HG02981 (cell line): ENCODE data around the gene KIAA1549.
"Not testable (repeated sequence)": the region's sequence is repeated elsewhere in the genome, so short reads cannot be mapped to it uniquely, and the experiment has no call there.

Source experiments
- ATAC-seq: cut with Tn5 transposase; IDR thresholded peaks from one replicate; pipeline ENCODE4 v1.9.1; 2021; ENCODE audit warnings: mild to moderate bottlenecking, moderate library complexity; ENCODE audit not compliant: unreplicated experiment

The KIAA1549 gene

DNA sequence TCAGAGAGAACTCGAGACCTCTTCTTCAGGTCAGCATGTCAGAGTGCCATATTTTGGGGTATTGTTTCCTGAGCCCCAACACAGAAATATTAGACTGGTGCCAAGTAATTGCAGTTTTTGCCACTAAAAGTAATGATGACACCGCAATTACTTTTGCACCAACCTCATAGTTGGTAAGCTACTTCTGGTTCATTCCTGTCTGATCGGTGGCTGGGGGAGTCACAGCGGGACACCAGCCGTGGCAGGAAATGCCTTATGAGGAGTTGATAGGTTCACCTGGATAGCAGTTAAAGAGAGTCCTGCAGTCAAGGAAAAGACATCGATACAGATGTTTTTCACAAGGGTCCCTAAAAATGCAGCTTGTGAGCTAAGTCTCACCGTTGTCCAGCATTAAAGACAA lies 159.3 kb downstream of the KIAA1549 start:
- ATAC-seq: no peak

DNA sequence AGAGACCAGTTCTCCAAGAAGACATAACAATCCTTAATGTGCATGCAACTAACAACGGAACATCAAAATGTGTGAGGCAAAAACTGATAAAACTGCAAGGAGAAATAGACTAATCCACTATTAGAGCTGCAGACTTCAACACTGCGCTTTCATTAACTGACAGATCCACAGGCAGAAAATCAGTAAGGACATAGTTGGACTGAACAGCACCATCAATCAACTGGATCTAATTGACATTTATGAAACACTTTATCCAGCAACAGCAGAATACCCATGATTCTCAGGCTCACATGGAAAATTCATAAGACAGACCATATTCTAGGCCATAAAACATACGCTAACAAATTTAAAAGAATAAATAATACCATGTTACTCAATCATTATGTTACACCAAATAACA lies 161.6 kb downstream of the KIAA1549 start:
- no peak for ATAC-seq

DNA sequence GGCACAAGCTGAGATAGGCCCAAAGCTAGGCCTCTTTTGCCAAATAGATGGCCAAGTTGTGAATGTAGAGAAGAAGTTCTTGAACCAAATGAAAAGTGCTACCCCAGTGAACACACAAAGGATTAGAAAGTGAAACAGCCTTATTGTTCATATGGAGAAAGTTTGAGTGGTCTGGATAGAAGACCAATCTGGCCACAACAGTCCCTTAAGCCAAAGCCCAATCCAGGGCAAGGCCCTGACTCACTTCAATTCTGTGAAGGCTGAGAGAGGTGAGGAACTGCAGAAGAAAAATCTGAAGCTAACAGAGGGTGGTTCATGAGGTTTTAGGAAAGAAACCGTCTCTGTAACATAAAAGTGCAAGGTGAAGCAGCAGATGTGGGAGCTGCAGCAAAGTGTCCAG lies 164.5 kb downstream of the KIAA1549 start:
- ATAC-seq: no peak

DNA sequence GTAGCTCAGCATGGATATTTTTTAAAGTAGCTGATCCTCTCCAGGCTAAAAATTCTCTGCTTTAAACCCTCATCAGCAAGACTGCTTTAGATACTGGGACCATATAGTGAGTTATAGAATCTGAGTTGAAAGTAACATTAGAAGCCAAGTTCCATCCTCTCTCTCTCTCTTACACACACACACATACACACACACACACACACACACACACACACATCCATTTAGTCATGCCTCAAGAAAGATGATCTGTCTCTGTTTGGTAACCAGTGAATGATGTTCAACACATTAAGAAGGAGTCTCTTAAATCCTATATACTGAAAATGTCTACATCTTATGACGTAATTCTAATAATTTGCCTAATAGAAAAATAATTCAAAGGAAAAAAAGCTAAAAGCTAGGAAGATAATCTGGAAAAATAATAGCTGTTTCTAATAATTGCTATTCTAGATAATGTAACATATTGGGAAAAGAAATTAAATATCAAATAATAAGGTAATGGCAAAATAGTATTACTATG lies 166.3 kb downstream of the KIAA1549 start:
- no peak for ATAC-seq

DNA sequence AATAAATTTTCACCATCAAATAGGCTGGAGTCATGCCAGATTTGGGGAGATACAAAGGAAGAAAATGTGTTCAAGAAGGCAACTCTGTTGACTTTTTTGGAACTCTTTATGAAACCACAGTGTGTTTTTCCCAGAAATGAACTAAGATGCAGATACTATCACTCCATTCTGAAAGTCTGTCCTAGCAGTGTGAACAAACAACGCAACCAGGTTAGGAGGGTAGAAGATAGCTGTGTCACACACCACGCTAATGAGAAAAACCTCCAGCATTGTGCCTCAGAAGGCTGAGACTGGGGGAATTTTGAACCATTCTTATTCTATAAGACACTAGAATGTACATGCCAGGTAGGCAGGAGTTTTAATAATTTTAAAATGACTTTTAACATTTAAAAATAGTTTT lies 167.2 kb downstream of the KIAA1549 start:
- no peak for ATAC-seq

DNA sequence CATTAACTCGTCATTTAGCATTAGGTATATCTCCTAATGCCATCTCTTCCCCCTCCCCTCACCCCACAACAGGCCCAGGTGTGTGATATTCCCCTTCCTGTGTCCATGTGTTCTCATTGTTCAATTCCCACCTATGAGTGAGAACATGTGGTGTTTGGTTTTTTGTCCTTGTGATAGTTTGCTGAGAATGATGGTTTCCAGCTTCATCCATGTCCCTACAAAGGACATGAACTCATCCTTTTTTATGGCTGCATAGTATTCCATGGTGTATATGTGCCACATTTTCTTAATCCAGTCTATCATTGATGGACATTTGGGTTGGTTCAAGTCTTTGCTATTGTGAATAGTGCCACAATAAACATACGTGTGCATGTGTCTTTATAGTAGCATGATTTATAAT lies 169.9 kb downstream of the KIAA1549 start:
- not testable (repeated sequence) for ATAC-seq

DNA sequence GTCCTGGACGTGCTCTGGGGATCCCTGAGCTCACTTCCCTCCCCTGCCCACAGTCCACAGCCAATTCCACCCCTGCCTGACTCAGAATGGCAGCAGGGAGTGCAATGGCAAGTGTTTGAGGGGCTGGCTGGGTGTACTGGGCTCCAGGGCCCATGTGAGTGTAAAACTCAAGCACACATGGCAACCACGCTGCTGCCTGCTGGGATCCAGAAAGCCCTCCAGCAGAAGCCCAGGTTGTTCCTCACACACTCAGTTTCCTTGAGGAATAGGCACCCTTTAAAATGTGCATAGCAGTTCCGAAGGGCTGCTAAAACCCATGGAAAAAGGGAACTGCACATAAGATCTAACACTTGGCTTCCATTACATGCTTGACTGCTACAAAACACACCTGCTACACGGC lies 171.8 kb downstream of the KIAA1549 start:
- ATAC-seq: no peak

DNA sequence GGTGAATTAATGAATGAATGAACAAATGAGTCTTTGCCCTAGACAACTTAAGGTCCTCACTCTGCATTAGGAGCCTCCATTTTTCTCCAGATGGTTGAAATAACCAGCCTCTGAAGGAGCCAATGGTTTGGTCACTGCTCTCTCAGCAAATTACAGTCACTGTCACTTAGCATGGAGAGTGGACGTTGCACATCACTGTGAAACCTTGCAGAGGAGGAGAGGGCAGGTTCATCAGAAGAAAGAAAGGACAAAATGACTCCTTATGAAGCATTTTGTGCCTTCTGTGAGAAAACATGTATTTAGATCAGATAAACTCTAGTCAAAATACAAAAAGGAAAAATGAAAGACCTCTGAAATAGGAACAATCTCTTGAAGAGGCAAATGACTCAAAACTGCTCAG lies 176.6 kb downstream of the KIAA1549 start:
- no peak for ATAC-seq

DNA sequence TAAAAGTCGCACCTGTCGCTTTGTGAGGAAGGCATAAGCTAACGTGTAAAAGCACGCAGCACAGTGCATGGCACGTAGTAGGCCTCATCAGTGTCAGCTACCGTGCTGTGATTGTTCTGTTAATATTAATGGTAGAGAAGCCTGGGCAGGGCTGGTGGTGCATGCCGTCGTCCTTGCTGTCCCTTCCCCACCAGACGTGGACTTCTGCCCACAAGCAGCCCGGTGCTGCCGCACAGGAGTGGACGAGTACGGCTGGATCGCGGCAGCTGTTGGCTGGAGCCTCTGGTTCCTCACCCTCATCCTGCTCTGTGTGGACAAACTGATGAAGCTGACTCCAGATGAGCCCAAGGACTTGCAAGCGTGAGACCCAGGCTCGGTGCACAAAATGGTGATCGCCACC lies 178.5 kb downstream of the KIAA1549 start:
- no peak for ATAC-seq

DNA sequence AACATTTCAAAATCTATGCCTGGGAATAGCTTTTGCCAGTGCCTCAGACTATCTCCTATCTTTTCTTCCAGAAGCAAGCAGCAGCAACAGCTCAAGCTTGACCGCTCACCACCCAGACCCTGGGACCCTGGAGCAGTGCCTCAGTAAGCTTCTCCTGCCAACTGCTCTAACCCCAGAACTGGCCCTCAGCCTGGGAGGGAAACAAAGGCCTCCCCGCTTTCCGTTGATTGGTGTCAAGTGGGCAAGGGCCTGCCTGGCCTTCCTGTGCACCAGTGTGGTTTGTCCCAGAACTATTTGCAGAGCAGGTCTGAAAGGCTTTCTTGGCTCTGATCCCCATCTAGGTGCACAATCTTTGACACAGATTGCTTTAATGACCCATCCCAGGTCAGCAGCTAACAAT lies 179.9 kb downstream of the KIAA1549 start:
- no peak for ATAC-seq

DNA sequence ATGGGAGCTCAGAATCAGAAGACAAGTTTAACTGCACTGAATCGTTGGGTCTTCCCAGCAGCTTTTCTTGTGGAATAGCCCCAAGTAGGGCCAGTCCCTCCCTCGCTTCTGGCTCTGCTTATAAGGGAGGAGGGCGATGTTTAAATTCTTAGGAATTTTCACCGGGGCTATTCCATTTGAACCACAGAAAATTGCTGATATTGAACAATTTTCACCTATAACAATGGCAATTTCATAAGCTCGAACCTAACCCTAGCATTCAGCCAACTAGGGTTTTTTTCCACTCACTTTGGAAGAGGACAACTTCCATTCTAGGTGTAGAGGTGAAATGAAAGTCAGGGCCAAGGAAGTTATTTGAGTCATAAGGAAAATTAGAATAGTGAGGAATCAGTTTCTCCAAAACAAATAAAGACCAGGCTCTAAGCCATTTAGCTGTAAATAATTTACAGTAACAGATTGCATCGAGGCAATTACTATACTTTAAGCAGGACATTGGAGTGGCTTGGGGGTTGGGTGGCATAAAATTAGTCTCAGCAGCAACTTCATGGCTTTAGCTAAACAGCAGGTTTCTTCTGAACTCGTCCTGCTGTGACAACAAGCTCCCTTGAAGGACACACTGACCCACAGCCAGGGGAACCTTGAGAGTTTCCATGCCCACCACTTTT lies 181.7 kb downstream of the KIAA1549 start:
- ATAC-seq: no peak

DNA sequence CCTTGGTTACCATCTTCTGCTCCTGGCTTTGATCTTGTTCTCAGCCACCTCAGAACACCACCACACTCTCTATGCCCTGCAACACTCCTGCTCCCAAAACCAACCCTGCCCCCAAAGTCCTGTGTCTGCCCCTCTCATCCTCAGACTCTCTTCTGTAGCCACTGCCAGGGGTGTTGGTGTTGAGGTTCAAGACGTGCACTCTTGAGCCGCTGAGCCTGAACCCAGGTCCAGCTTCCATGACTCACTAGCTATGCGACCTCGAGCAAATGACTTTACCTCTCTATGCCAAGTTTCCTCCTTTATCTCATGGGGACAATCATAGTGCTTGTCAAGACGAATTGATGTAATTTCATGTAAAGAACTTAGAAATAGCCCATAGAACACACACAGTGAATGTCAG lies 182.4 kb downstream of the KIAA1549 start:
- no peak for ATAC-seq

DNA sequence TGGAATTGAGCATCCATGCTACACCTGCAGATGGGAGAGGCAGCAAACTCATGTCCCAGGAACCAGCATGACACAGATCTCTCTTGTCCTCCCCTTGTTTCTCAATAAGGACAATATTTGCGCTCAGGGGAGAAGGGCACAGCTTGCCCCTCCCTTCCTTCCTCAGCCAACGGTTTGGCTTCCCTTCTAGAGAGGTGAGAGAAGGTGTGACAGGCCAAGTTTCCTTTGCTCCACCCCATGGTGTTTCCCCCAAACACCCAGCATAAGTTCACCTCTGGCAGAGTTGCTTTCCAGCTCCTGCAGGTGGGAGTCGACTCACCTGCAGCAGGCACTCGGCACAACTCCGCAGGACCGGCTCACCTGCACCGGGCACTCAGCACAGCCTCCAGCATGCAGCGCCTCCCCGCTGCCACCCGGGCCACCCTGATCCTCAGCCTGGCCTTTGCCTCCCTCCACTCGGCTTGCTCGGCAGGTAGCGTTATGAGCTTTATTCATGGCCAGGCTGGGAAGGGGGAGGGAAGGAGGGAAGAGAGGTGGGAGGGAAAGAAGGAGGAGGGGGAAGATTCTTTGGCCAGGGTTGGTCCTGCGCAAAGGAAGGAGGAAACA lies 183.4 kb downstream of the KIAA1549 start, which contains the start of the genes ATP6V0A4 and TMEM213:
TSS of gene ATP6V0A4 (minus strand) at position 482 of the 606 bp plus-strand sequence. CDS start 26,949 bp downstream, outside the sequence.
TSS of gene TMEM213 (plus strand) at position 280 of the 606 bp plus-strand sequence. CDS start at position 391, 111 bp downstream.
- no peak for ATAC-seq

DNA sequence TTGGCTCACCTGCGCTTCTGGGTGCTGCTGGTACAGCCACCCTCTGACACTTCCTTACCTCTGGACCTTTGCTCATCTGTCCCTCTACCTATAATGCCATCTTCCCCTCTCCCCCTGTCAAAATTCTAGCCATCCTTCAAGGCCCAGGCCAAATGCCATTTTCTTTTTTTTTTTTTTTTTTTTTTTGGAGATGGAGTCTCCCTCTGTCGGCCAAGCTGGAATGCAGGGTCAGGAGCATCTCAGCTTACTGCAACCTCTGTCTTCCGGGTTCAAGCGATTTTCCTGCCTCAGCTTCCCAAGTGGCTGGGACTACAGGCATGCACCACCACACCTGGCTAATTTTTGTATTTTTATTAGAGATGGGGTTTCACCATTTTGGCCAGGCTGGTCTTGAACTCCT lies 184.1 kb downstream of the KIAA1549 start:
- ATAC-seq: not testable (repeated sequence)

DNA sequence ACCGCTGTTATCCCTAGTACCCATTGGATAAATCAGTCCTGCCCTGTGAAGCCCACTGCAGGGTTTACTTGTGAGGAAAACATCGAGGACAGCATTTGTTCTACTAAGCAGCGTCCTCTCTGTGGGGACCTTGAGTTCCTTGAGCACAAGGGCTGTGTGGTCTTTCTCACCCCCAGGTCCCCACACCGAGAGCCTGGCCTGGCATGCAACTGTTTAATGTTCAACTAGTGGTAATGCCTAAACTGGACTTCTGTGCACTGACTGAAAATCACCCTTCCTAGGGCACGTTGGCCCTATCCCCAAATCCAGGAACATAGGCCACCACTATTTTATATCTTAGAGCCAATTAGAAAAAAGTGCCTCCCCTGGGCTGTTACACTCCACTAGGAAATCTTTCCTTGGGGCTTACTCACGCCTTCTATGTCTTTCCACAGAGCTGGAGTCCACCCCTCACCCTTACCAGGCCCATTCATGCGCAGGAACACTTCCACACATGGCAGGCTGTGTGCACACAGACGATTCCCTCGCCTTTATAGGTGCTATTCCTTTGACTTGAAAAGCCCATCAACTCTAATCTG lies 185.1 kb downstream of the KIAA1549 start:
- ATAC-seq: no peak

DNA sequence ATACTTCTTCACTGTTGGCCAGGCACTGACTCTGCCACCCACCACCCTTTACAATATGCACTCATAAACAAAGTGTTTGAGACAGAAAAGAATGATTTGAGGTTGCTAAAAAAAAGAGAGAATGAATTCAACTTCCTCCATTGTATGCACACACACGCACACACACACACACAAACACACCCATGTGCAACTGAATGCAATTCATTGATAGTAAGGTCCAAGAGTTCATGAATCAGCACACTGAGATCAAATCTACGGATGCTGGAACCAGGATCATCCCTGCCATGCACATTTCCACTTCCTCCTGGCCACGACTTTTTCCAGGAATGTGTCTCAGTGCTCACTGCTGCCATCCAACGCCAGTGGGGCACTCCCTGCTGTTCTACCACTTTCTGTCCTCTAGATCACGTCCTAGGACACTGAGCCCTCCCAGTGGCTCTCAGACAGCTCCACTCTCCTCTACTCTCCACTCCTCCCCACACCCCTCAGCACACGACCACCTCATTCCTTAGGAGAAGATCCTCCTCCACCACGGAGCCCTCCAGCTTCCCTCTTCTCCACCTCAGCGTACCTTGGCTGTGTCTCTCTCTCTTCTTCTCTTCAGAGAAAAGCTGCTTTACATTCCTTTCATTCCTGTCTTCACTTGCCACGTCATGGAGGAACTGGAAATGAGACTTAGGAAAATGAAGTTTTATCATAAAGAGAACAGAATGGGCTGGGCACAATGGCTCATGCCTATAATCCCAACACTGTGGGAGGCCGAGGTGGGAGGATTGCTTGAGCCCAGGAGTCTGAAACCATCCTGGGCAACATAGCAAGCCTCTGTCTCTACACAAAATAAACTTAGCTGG lies 195.4 kb downstream of the KIAA1549 start:
- ATAC-seq: no peak

DNA sequence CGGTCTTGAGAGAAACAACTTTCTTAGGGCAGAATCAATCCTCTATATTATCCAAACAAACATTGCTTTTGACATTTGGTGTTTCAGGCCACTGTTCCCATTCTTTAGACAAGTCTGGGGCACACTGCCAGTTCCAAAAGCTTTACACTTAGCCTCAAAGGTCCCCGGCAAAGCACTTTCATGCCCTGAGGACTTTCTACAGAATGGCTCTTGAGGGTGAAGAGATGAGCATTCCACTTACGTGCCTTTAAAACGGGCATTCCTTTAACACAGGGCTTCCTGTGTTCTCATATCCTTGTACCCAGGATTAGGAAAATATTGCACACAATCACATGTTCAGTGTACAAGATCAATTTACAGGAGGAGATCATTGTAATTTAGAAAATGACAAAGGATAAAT lies 196.5 kb downstream of the KIAA1549 start:
- ATAC-seq: no peak
